ENCODE measurements around the gene TFG. TPM values are rescaled to one million over a fixed set of nuclear protein-coding genes. Genes with fewer than 3 reads are reported as not detected.

TFG gene
- total RNA-seq, 1 experiment from 2014 or later, result 65.3 TPM

GRCh38 chr3:100682056-100682853 is 27.0 kb upstream of the TFG start:
- Histone ChIP-seq H3K36me3 (ENCODE audit: insufficient read depth, low read length) (no peaks in the 10 kb centered on the region), H3K9me3 (ENCODE audit: low read length) (no peaks in the 10 kb centered on the region), H3K27ac (ENCODE audit: low read length) (no peak overlapping the region), H2AFZ (ENCODE audit: low read length) (no peak overlapping the region), H3K4me2 (ENCODE audit: low read depth, low read length, poor library complexity, severe bottlenecking) (no peak overlapping the region), H4K20me1 (ENCODE audit: insufficient read depth, low read depth, low read length) (no peaks in the 10 kb centered on the region), H3K4me3 (ENCODE audit: low read length) (no peak overlapping the region), H3K9ac (ENCODE audit: low read length) (no peak overlapping the region), H3K79me2 (ENCODE audit: low read length) (no peaks in the 10 kb centered on the region), H3K9me2 (replicated peaks; ENCODE audit: insufficient read depth, low read length) (no peaks in the 10 kb centered on the region), H3K27me3 (ENCODE audit: low read length) (no peaks in the 10 kb centered on the region), H3K4me1 (ENCODE audit: low read length) (no peaks in the 10 kb centered on the region)
- DNase-seq, result no peak

- H3K4me1 ChIP-seq (ENCODE audit: low read length), result no peaks in the 10 kb centered on the region
- no peaks in the 10 kb centered on the region for H3K27me3 ChIP-seq (ENCODE audit: low read length)
- H3K9me2 ChIP-seq (replicated peaks; ENCODE audit: insufficient read depth, low read length), result no peaks in the 10 kb centered on the region
- no peaks in the 10 kb centered on the region for H3K9me3 ChIP-seq (ENCODE audit: low read length)
- no peak overlapping the region for H3K4me2 ChIP-seq (ENCODE audit: low read depth, low read length, poor library complexity, severe bottlenecking)
- no peaks in the 10 kb centered on the region for H3K36me3 ChIP-seq (ENCODE audit: insufficient read depth, low read length)
- no peaks in the 10 kb centered on the region for H4K20me1 ChIP-seq (ENCODE audit: insufficient read depth, low read depth, low read length)
- H3K79me2 ChIP-seq (ENCODE audit: low read length), result no peaks in the 10 kb centered on the region
- no peak overlapping the region for H3K4me3 ChIP-seq (ENCODE audit: low read length)
- no peak overlapping the region for H3K27ac ChIP-seq (ENCODE audit: low read length)
- no peak overlapping the region for H3K9ac ChIP-seq (ENCODE audit: low read length)
- DNase-seq, result no peak
- no peak overlapping the region for H2AFZ ChIP-seq (ENCODE audit: low read length)
Measured at GRCh38 chr3:100682854-100683760, 26.2 kb upstream of the TFG start.

- Histone ChIP-seq H3K9me2 (replicated peaks; ENCODE audit: insufficient read depth, low read length) (no peaks in the 10 kb centered on the region), H3K36me3 (ENCODE audit: insufficient read depth, low read length) (no peaks in the 10 kb centered on the region), H3K4me3 (ENCODE audit: low read length) (no peak overlapping the region), H3K9me3 (ENCODE audit: low read length) (no peaks in the 10 kb centered on the region), H3K4me2 (ENCODE audit: low read depth, low read length, poor library complexity, severe bottlenecking) (no peak overlapping the region), H3K79me2 (ENCODE audit: low read length) (no peaks in the 10 kb centered on the region), H3K27ac (ENCODE audit: low read length) (no peak overlapping the region), H3K27me3 (ENCODE audit: low read length) (no peaks in the 10 kb centered on the region), H3K4me1 (ENCODE audit: low read length) (0 out of 2 replicates have a peak, but pooled peaks cover 3% of the 10 kb centered on the region), H3K9ac (ENCODE audit: low read length) (no peak overlapping the region), H4K20me1 (ENCODE audit: insufficient read depth, low read depth, low read length) (no peaks in the 10 kb centered on the region), H2AFZ (ENCODE audit: low read length) (no peak overlapping the region)
- DNase-seq, result no peak
Measured at GRCh38 chr3:100693225-100693624, 16.1 kb upstream of the TFG start.

- H3K27ac ChIP-seq (ENCODE audit: low read length), result no peak overlapping the region
- no peak overlapping the region for H2AFZ ChIP-seq (ENCODE audit: low read length)
- H3K9ac ChIP-seq (ENCODE audit: low read length), result no peak overlapping the region
Measured at GRCh38 chr3:100695696-100696095, 13.6 kb upstream of the TFG start.

GRCh38 chr3:100696161-100696560 is 13.1 kb upstream of the TFG start:
- Histone ChIP-seq H3K27ac (ENCODE audit: low read length) (no peak overlapping the region), H3K4me3 (ENCODE audit: low read length) (no peak overlapping the region), H3K4me1 (ENCODE audit: low read length) (0 out of 2 replicates have a peak, but pooled peaks cover 3% of the 10 kb centered on the region), H3K9me3 (ENCODE audit: low read length) (no peaks in the 10 kb centered on the region), H2AFZ (ENCODE audit: low read length) (no peak overlapping the region), H3K9ac (ENCODE audit: low read length) (no peak overlapping the region), H3K79me2 (ENCODE audit: low read length) (no peaks in the 10 kb centered on the region), H3K4me2 (ENCODE audit: low read depth, low read length, poor library complexity, severe bottlenecking) (no peak overlapping the region), H3K9me2 (replicated peaks; ENCODE audit: insufficient read depth, low read length) (no peaks in the 10 kb centered on the region), H3K36me3 (ENCODE audit: insufficient read depth, low read length) (no peaks in the 10 kb centered on the region), H4K20me1 (ENCODE audit: insufficient read depth, low read depth, low read length) (no peaks in the 10 kb centered on the region), H3K27me3 (ENCODE audit: low read length) (no peaks in the 10 kb centered on the region)
- DNase-seq, result no peak

More at GRCh38 chr3:100695696-100696095, 13.6 kb upstream of the TFG start:
- Histone ChIP-seq H3K4me3 (ENCODE audit: low read length) (no peak overlapping the region), H3K36me3 (ENCODE audit: insufficient read depth, low read length) (no peaks in the 10 kb centered on the region), H3K4me1 (ENCODE audit: low read length) (0 out of 2 replicates have a peak, but pooled peaks cover 3% of the 10 kb centered on the region), H4K20me1 (ENCODE audit: insufficient read depth, low read depth, low read length) (no peaks in the 10 kb centered on the region), H3K9me3 (ENCODE audit: low read length) (no peaks in the 10 kb centered on the region), H3K27me3 (ENCODE audit: low read length) (no peaks in the 10 kb centered on the region), H3K9me2 (replicated peaks; ENCODE audit: insufficient read depth, low read length) (no peaks in the 10 kb centered on the region), H3K79me2 (ENCODE audit: low read length) (no peaks in the 10 kb centered on the region), H3K4me2 (ENCODE audit: low read depth, low read length, poor library complexity, severe bottlenecking) (no peak overlapping the region)
- peak; percentile 5 for DNase-seq

GRCh38 chr3:100697172-100697571 is 12.1 kb upstream of the TFG start:
- no peak overlapping the region for H3K27ac ChIP-seq (ENCODE audit: low read length)
- H4K20me1 ChIP-seq (ENCODE audit: insufficient read depth, low read depth, low read length), result no peaks in the 10 kb centered on the region
- no peak overlapping the region for H3K4me3 ChIP-seq (ENCODE audit: low read length)
- H3K9ac ChIP-seq (ENCODE audit: low read length), result no peak overlapping the region
- DNase-seq, result no peak
- H3K36me3 ChIP-seq (ENCODE audit: insufficient read depth, low read length), result no peaks in the 10 kb centered on the region
- H3K79me2 ChIP-seq (ENCODE audit: low read length), result no peaks in the 10 kb centered on the region
- H2AFZ ChIP-seq (ENCODE audit: low read length), result no peak overlapping the region
- H3K4me1 ChIP-seq (ENCODE audit: low read length), result 0 out of 2 replicates have a peak, but pooled peaks cover 3% of the 10 kb centered on the region
- H3K27me3 ChIP-seq (ENCODE audit: low read length), result no peaks in the 10 kb centered on the region
- H3K9me2 ChIP-seq (replicated peaks; ENCODE audit: insufficient read depth, low read length), result no peaks in the 10 kb centered on the region
- no peak overlapping the region for H3K4me2 ChIP-seq (ENCODE audit: low read depth, low read length, poor library complexity, severe bottlenecking)
- no peaks in the 10 kb centered on the region for H3K9me3 ChIP-seq (ENCODE audit: low read length)

GRCh38 chr3:100697723-100698285 is 11.5 kb upstream of the TFG start:
- Histone ChIP-seq H3K4me3 (ENCODE audit: low read length) (no peak overlapping the region), H3K9ac (ENCODE audit: low read length) (no peak overlapping the region), H3K4me2 (ENCODE audit: low read depth, low read length, poor library complexity, severe bottlenecking) (no peak overlapping the region), H3K79me2 (ENCODE audit: low read length) (no peaks in the 10 kb centered on the region), H3K9me3 (ENCODE audit: low read length) (no peaks in the 10 kb centered on the region), H3K27ac (ENCODE audit: low read length) (no peak overlapping the region), H4K20me1 (ENCODE audit: insufficient read depth, low read depth, low read length) (no peaks in the 10 kb centered on the region), H3K9me2 (replicated peaks; ENCODE audit: insufficient read depth, low read length) (no peaks in the 10 kb centered on the region), H3K4me1 (ENCODE audit: low read length) (0 out of 2 replicates have a peak, but pooled peaks cover 3% of the 10 kb centered on the region), H2AFZ (ENCODE audit: low read length) (no peak overlapping the region), H3K36me3 (ENCODE audit: insufficient read depth, low read length) (no peaks in the 10 kb centered on the region), H3K27me3 (ENCODE audit: low read length) (no peaks in the 10 kb centered on the region)
- DNase-seq, result no peak

GRCh38 chr3:100698736-100699135 is 10.6 kb upstream of the TFG start:
- Histone ChIP-seq H3K9me3 (ENCODE audit: low read length) (no peaks in the 10 kb centered on the region), H3K9me2 (replicated peaks; ENCODE audit: insufficient read depth, low read length) (no peaks in the 10 kb centered on the region), H3K4me1 (ENCODE audit: low read length) (0 out of 2 replicates have a peak, but pooled peaks cover 3% of the 10 kb centered on the region), H3K27me3 (ENCODE audit: low read length) (no peaks in the 10 kb centered on the region), H3K4me2 (ENCODE audit: low read depth, low read length, poor library complexity, severe bottlenecking) (no peak overlapping the region), H2AFZ (ENCODE audit: low read length) (no peak overlapping the region), H3K9ac (ENCODE audit: low read length) (no peak overlapping the region), H3K79me2 (ENCODE audit: low read length) (no peaks in the 10 kb centered on the region), H4K20me1 (ENCODE audit: insufficient read depth, low read depth, low read length) (no peaks in the 10 kb centered on the region), H3K4me3 (ENCODE audit: low read length) (no peak overlapping the region), H3K36me3 (ENCODE audit: insufficient read depth, low read length) (no peaks in the 10 kb centered on the region), H3K27ac (ENCODE audit: low read length) (no peak overlapping the region)
- DNase-seq, result no peak

All from Karpas-422 (cell line).